WTC11 (cell line): ENCODE measurements around the gene MIR17HG. TPM values are rescaled to one million over a fixed set of nuclear protein-coding genes. Genes with fewer than 3 reads are reported as not detected.

ENCODE experiments used
- CREM ChIP-seq: sonication (generic); formaldehyde crosslinking; IDR thresholded peaks from 2 replicates; pipeline ENCODE4 v1.8.1; 2022; ENCODE audit warnings: mild to moderate bottlenecking, missing genetic modification reagents, moderate library complexity
- EMX1 ChIP-seq: fragments of 250-450 bp; sonication (Bioruptor Pico); IDR thresholded peaks from 2 replicates; pipeline ENCODE4 v1.8.0; 2021; ENCODE audit warnings: mild to moderate bottlenecking
- JUN ChIP-seq: sonication (generic); formaldehyde crosslinking; IDR thresholded peaks from 2 replicates; pipeline ENCODE4 v1.8.0; 2023; ENCODE audit warnings: mild to moderate bottlenecking, missing genetic modification reagents
- MYBL2 ChIP-seq: sonication (generic); formaldehyde crosslinking; IDR thresholded peaks from 2 replicates; pipeline ENCODE4 v1.8.1; 2023; ENCODE audit warnings: mild to moderate bottlenecking, moderate library complexity, missing genetic modification reagents
- NFE2L1 ChIP-seq: sonication (generic); formaldehyde crosslinking; IDR thresholded peaks from 2 replicates; pipeline ENCODE4 v1.8.1; 2023; ENCODE audit warnings: missing genetic modification reagents
- OVOL2 ChIP-seq: fragments of 250-450 bp; sonication (Bioruptor Pico); IDR thresholded peaks from 2 replicates; pipeline ENCODE4 v1.9.0; 2021; ENCODE audit warnings: mild to moderate bottlenecking, borderline replicate concordance
- SMAD4 ChIP-seq: sonication (generic); formaldehyde crosslinking; IDR thresholded peaks from 2 replicates; pipeline ENCODE4 v1.8.0; 2022; ENCODE audit warnings: mild to moderate bottlenecking, missing genetic modification reagents
- SOX15 ChIP-seq: fragments of 250-450 bp; sonication (Bioruptor Pico); IDR thresholded peaks from 2 replicates; pipeline ENCODE4 v1.9.0; 2021; ENCODE audit warnings: mild to moderate bottlenecking
- ZNF232 ChIP-seq: sonication (generic); formaldehyde crosslinking; IDR thresholded peaks from 2 replicates; pipeline ENCODE4 v1.8.0; 2022; ENCODE audit warnings: mild to moderate bottlenecking, missing genetic modification reagents
- ZNF396 ChIP-seq: fragments of 250-450 bp; sonication (Bioruptor Pico); IDR thresholded peaks from 2 replicates; pipeline ENCODE4 v1.8.0; 2021; ENCODE audit warnings: mild to moderate bottlenecking, moderate library complexity, borderline replicate concordance
- ZNF416 ChIP-seq: fragments of 250-450 bp; sonication (Bioruptor Pico); IDR thresholded peaks from 2 replicates; pipeline ENCODE4 v1.9.0; 2021; ENCODE audit warnings: mild to moderate bottlenecking, inconsistent platforms
- ZNF671 ChIP-seq: fragments of 250-450 bp; sonication (Bioruptor Pico); IDR thresholded peaks from 2 replicates; pipeline ENCODE4 v1.8.0; 2021; ENCODE audit warnings: mild to moderate bottlenecking
- total RNA-seq: library from RNA; stranded (reverse); gene quantifications from 3 replicates; pipeline ENCODE4 v1.2.3, GENCODE V29; 2021
- TF ChIP-seq, protein P1 (sequence below): fragments of 250-450 bp; sonication (Bioruptor Pico); conservative IDR thresholded peaks from 2 replicates; pipeline ENCODE4 v1.9.0; 2021; ENCODE audit warnings: mild to moderate bottlenecking
- TF ChIP-seq, protein P2 (sequence below): fragments of 250-450 bp; sonication (Bioruptor Pico); IDR thresholded peaks from 2 replicates; pipeline ENCODE4 v1.9.0; 2021; ENCODE audit warnings: mild to moderate bottlenecking
- TF ChIP-seq, protein P3 (sequence below): fragments of 250-450 bp; sonication (Bioruptor Pico); IDR thresholded peaks from 2 replicates; pipeline ENCODE4 v1.9.0; 2021; ENCODE audit warnings: mild to moderate bottlenecking
- TF ChIP-seq, protein P4 (sequence below): sonication (generic); formaldehyde crosslinking; IDR thresholded peaks from 2 replicates; pipeline ENCODE4 v1.8.0; 2023; ENCODE audit warnings: mild to moderate bottlenecking, missing genetic modification reagents
- TF ChIP-seq, protein P5 (sequence below): fragments of 250-450 bp; sonication (Bioruptor Pico); IDR thresholded peaks from 2 replicates; pipeline ENCODE4 v1.9.0; 2021; ENCODE audit warnings: moderate library complexity, mild to moderate bottlenecking, inconsistent platforms, borderline replicate concordance
- TF ChIP-seq, protein P6 (sequence below): fragments of 250-450 bp; sonication (Bioruptor Pico); IDR thresholded peaks from 2 replicates; pipeline ENCODE4 v2.1.2; 2022; ENCODE audit warnings: mild to moderate bottlenecking, moderate library complexity
- TF ChIP-seq, protein P7 (sequence below): sonication (generic); formaldehyde crosslinking; IDR thresholded peaks from 2 replicates; pipeline ENCODE4 v1.8.1; 2023; ENCODE audit warnings: mild to moderate bottlenecking, moderate library complexity, missing genetic modification reagents
- TF ChIP-seq, protein P8 (sequence below): sonication (generic); formaldehyde crosslinking; IDR thresholded peaks from 2 replicates; pipeline ENCODE4 v1.8.0; 2023; ENCODE audit warnings: missing genetic modification reagents, mild to moderate bottlenecking, borderline replicate concordance

MIR17HG gene
- total RNA-seq, 1 experiment from 2014 or later, result 37.1 TPM

DNA sequence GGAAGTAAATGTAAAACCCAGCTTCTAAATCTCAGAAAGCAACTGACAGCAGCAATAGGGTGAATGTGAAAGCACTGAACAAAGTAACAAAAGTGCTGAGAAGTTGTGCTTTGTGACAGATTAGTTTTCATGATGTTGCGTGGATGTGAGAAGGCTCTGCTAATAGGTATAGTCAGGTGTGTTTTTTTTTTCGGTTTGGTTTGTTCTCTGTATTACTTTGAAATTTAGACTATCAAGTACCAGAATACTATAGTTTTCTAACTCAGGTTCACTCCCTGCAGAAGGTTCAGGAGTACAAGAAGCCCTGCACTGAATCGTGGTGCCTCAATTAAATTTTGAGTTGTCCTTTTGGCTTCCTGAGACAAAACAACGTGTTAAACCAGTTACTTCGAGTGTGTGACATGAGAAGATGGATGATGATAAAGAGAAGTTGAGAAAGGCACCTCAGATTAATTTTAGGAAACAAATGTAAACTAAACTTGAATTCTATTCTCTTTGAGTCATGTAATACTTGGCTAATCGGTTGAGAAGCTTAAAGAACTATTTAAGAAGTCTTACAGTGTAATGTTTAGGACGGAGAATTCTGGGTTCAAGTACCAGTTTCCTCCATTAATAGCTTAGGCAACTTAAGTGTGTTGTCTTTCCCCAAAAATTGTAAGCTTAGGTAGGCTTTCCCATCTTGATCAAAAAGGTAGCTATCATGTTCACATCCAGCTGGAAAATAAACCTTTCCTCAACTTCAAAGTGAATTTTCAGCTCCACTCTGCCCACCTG is 10.3 kb downstream of the MIR17HG start (continued):
- TF ChIP-seq, protein P1, sequence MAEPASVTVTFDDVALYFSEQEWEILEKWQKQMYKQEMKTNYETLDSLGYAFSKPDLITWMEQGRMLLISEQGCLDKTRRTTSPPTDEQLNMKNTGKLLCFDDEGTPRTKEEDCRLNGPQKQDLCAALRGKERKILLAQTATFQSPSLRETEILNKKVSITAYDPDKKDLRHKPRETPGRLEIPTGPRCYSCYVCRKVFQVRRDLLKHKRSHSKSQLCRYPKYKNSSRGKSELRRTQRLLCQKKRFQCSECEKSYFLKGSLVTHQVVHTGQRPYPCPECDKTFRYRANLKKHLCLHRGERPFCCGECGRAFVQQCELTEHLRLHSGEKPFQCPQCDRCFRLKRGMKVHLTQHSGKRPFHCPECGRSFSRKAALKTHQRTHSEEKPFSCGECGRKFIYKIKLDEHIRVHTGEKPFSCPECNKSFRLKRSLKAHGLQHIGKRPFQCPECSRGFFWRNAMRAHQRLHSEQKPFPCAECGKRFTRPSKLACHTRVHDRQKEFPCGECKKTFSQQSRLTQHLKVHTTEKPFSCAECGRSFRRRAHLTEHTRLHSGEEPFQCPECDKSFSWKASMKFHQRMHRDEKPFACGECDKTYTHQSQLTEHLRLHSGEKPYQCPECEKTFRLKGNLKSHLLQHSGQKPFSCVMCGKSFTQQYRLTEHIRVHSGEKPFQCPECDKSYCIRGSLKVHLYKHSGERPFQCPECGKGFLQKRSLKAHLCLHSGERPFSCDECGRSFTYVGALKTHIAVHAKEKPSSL, result peak; percentile 70; the same call in 1 of the 2 replicates
- TF ChIP-seq, protein P2, sequence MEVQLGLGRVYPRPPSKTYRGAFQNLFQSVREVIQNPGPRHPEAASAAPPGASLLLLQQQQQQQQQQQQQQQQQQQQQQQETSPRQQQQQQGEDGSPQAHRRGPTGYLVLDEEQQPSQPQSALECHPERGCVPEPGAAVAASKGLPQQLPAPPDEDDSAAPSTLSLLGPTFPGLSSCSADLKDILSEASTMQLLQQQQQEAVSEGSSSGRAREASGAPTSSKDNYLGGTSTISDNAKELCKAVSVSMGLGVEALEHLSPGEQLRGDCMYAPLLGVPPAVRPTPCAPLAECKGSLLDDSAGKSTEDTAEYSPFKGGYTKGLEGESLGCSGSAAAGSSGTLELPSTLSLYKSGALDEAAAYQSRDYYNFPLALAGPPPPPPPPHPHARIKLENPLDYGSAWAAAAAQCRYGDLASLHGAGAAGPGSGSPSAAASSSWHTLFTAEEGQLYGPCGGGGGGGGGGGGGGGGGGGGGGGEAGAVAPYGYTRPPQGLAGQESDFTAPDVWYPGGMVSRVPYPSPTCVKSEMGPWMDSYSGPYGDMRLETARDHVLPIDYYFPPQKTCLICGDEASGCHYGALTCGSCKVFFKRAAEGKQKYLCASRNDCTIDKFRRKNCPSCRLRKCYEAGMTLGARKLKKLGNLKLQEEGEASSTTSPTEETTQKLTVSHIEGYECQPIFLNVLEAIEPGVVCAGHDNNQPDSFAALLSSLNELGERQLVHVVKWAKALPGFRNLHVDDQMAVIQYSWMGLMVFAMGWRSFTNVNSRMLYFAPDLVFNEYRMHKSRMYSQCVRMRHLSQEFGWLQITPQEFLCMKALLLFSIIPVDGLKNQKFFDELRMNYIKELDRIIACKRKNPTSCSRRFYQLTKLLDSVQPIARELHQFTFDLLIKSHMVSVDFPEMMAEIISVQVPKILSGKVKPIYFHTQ (CRISPR knock-in tag), result 0 out of 2 replicates have a peak, but pooled peaks have one; percentile 8
- TF ChIP-seq, protein P3, sequence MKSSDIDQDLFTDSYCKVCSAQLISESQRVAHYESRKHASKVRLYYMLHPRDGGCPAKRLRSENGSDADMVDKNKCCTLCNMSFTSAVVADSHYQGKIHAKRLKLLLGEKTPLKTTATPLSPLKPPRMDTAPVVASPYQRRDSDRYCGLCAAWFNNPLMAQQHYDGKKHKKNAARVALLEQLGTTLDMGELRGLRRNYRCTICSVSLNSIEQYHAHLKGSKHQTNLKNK (CRISPR knock-in tag), result 0 out of 2 replicates have a peak, but pooled peaks have one; percentile 41
- TF ChIP-seq, protein P4, sequence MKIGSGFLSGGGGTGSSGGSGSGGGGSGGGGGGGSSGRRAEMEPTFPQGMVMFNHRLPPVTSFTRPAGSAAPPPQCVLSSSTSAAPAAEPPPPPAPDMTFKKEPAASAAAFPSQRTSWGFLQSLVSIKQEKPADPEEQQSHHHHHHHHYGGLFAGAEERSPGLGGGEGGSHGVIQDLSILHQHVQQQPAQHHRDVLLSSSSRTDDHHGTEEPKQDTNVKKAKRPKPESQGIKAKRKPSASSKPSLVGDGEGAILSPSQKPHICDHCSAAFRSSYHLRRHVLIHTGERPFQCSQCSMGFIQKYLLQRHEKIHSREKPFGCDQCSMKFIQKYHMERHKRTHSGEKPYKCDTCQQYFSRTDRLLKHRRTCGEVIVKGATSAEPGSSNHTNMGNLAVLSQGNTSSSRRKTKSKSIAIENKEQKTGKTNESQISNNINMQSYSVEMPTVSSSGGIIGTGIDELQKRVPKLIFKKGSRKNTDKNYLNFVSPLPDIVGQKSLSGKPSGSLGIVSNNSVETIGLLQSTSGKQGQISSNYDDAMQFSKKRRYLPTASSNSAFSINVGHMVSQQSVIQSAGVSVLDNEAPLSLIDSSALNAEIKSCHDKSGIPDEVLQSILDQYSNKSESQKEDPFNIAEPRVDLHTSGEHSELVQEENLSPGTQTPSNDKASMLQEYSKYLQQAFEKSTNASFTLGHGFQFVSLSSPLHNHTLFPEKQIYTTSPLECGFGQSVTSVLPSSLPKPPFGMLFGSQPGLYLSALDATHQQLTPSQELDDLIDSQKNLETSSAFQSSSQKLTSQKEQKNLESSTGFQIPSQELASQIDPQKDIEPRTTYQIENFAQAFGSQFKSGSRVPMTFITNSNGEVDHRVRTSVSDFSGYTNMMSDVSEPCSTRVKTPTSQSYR (CRISPR knock-in tag), result no peak
- no peak for TF ChIP-seq CREM (CRISPR knock-in tag)
- no peak for TF ChIP-seq NFE2L1 (CRISPR knock-in tag)
- TF ChIP-seq ZNF416, result no peak
- no peak for TF ChIP-seq SOX15 (CRISPR knock-in tag)
- TF ChIP-seq SMAD4, result no peak
- no peak for TF ChIP-seq JUN (CRISPR knock-in tag)
- no peak for TF ChIP-seq ZNF396
- TF ChIP-seq, protein P5, sequence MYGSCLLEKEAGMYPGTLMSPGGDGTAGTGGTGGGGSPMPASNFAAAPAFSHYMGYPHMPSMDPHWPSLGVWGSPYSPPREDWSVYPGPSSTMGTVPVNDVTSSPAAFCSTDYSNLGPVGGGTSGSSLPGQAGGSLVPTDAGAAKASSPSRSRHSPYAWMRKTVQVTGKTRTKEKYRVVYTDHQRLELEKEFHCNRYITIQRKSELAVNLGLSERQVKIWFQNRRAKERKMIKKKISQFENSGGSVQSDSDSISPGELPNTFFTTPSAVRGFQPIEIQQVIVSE, result no peak
- no peak for TF ChIP-seq ZNF232 (CRISPR knock-in tag)
- TF ChIP-seq, protein P6, sequence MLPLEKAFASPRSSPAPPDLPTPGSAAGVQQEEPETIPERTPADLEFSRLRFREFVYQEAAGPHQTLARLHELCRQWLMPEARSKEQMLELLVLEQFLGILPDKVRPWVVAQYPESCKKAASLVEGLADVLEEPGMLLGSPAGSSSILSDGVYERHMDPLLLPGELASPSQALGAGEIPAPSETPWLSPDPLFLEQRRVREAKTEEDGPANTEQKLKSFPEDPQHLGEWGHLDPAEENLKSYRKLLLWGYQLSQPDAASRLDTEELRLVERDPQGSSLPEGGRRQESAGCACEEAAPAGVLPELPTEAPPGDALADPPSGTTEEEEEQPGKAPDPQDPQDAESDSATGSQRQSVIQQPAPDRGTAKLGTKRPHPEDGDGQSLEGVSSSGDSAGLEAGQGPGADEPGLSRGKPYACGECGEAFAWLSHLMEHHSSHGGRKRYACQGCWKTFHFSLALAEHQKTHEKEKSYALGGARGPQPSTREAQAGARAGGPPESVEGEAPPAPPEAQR (CRISPR knock-in tag), result no peak
- TF ChIP-seq, protein P7, sequence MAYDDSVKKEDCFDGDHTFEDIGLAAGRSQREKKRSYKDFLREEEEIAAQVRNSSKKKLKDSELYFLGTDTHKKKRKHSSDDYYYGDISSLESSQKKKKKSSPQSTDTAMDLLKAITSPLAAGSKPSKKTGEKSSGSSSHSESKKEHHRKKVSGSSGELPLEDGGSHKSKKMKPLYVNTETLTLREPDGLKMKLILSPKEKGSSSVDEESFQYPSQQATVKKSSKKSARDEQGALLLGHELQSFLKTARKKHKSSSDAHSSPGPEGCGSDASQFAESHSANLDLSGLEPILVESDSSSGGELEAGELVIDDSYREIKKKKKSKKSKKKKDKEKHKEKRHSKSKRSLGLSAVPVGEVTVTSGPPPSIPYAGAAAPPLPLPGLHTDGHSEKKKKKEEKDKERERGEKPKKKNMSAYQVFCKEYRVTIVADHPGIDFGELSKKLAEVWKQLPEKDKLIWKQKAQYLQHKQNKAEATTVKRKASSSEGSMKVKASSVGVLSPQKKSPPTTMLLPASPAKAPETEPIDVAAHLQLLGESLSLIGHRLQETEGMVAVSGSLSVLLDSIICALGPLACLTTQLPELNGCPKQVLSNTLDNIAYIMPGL (CRISPR knock-in tag), result no peak
- peak; percentile 18; the same call in 1 of the 2 replicates for TF ChIP-seq ZNF671
- TF ChIP-seq, protein P8, sequence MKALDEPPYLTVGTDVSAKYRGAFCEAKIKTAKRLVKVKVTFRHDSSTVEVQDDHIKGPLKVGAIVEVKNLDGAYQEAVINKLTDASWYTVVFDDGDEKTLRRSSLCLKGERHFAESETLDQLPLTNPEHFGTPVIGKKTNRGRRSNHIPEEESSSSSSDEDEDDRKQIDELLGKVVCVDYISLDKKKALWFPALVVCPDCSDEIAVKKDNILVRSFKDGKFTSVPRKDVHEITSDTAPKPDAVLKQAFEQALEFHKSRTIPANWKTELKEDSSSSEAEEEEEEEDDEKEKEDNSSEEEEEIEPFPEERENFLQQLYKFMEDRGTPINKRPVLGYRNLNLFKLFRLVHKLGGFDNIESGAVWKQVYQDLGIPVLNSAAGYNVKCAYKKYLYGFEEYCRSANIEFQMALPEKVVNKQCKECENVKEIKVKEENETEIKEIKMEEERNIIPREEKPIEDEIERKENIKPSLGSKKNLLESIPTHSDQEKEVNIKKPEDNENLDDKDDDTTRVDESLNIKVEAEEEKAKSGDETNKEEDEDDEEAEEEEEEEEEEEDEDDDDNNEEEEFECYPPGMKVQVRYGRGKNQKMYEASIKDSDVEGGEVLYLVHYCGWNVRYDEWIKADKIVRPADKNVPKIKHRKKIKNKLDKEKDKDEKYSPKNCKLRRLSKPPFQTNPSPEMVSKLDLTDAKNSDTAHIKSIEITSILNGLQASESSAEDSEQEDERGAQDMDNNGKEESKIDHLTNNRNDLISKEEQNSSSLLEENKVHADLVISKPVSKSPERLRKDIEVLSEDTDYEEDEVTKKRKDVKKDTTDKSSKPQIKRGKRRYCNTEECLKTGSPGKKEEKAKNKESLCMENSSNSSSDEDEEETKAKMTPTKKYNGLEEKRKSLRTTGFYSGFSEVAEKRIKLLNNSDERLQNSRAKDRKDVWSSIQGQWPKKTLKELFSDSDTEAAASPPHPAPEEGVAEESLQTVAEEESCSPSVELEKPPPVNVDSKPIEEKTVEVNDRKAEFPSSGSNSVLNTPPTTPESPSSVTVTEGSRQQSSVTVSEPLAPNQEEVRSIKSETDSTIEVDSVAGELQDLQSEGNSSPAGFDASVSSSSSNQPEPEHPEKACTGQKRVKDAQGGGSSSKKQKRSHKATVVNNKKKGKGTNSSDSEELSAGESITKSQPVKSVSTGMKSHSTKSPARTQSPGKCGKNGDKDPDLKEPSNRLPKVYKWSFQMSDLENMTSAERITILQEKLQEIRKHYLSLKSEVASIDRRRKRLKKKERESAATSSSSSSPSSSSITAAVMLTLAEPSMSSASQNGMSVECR (CRISPR knock-in tag), result no peak
- TF ChIP-seq EMX1 (CRISPR knock-in tag), result peak; percentile 26; the same call in 1 of the 2 replicates
- no peak for TF ChIP-seq MYBL2
- TF ChIP-seq OVOL2 (CRISPR knock-in tag), result no peak
